Measurements from ENCODE around the gene FMO2. TPM values are rescaled to one million over a fixed set of nuclear protein-coding genes. Genes with fewer than 3 reads are reported as not detected.

FMO2 gene
- polyA plus RNA-seq, 3 donors, result not detected

GRCh38 chr1:171177261-171177660 is 7.8 kb upstream of the FMO2 start:
- Mint-ChIP-seq H3K9me3 (peaks cover 0 to 4% (median 0%) of the 10 kb centered on the region in 7 donors), H3K4me3 (no peak overlapping the region), H3K4me1 (no peaks in the 10 kb centered on the region), H3K27ac (no peak overlapping the region), H3K27me3 (ENCODE audit: low read depth in 3 of 3) (peaks cover 2 to 5% (median 3%) of the 10 kb centered on the region in 3 donors), H3K36me3 (no peaks in the 10 kb centered on the region)
- Histone ChIP-seq H3K9ac (ENCODE audit: insufficient read depth, low read length, poor library complexity, severe bottlenecking) (no peak overlapping the region), H2AFZ (ENCODE audit: insufficient read depth, low read depth, low read length, poor library complexity, severe bottlenecking) (no peak overlapping the region), H3K4me1 (ENCODE audit: control insufficient read depth in 1 of 2, insufficient read depth in 2 of 2, low read length in 2 of 2) (no peaks in the 10 kb centered on the region), H3K27me3 (ENCODE audit: control insufficient read depth in 2 of 2, insufficient read depth in 2 of 2, low read length in 2 of 2) (no peaks in the 10 kb centered on the region), H3K27ac (ENCODE audit: low read depth in 1 of 2, low read length in 2 of 2) (no peak overlapping the region), H3K9me3 (replicated peaks in 1 of 2; ENCODE audit: control insufficient read depth in 1 of 2, insufficient read depth in 1 of 2, low read length in 2 of 2) (no peaks in the 10 kb centered on the region), H3K79me2 (ENCODE audit: insufficient read depth, low read length) (no peaks in the 10 kb centered on the region), H3K4me3 (replicated peaks in 1 of 3; ENCODE audit: low read depth in 2 of 3, low read length in 3 of 3) (no peak overlapping the region), H3K36me3 (replicated peaks in 1 of 2; ENCODE audit: control insufficient read depth in 1 of 2, insufficient read depth in 2 of 2, low read length in 2 of 2) (no peaks in the 10 kb centered on the region), H3K4me2 (replicated peaks; ENCODE audit: extremely low read depth, low read length, poor library complexity, severe bottlenecking) (no peak overlapping the region), H4K20me1 (ENCODE audit: insufficient read depth, low read length) (no peaks in the 10 kb centered on the region)
- no peak for DNase-seq
- intact Hi-C loops (cut with micrococcal nuclease), result no loop called here
- WGBS (ENCODE audit: insufficient coverage), result 90% methylated on average over 3 of the region's 4 CpGs
- TF ChIP-seq, protein P1, sequence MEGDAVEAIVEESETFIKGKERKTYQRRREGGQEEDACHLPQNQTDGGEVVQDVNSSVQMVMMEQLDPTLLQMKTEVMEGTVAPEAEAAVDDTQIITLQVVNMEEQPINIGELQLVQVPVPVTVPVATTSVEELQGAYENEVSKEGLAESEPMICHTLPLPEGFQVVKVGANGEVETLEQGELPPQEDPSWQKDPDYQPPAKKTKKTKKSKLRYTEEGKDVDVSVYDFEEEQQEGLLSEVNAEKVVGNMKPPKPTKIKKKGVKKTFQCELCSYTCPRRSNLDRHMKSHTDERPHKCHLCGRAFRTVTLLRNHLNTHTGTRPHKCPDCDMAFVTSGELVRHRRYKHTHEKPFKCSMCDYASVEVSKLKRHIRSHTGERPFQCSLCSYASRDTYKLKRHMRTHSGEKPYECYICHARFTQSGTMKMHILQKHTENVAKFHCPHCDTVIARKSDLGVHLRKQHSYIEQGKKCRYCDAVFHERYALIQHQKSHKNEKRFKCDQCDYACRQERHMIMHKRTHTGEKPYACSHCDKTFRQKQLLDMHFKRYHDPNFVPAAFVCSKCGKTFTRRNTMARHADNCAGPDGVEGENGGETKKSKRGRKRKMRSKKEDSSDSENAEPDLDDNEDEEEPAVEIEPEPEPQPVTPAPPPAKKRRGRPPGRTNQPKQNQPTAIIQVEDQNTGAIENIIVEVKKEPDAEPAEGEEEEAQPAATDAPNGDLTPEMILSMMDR (IDR thresholded peaks at IDR 0.05), result no peak

- no peak overlapping the region for H3K4me2 ChIP-seq (replicated peaks; ENCODE audit: extremely low read depth, low read length, poor library complexity, severe bottlenecking)
- Mint-ChIP-seq H3K27me3 (ENCODE audit: low read depth in 3 of 3) (peaks cover 5 to 11% (median 5%) of the 10 kb centered on the region in 3 donors), H3K4me1 (no peaks in the 10 kb centered on the region), H3K4me3 (no peak overlapping the region), H3K27ac (no peak overlapping the region), H3K9me3 (peaks cover 0 to 1% (median 0%) of the 10 kb centered on the region in 7 donors), H3K36me3 (no peaks in the 10 kb centered on the region)
- H3K4me1 ChIP-seq (ENCODE audit: control insufficient read depth in 1 of 2, insufficient read depth in 2 of 2, low read length in 2 of 2), result no peaks in the 10 kb centered on the region
- H3K27ac ChIP-seq (ENCODE audit: low read depth in 1 of 2, low read length in 2 of 2), result no peak overlapping the region
- no peak overlapping the region for H2AFZ ChIP-seq (ENCODE audit: insufficient read depth, low read depth, low read length, poor library complexity, severe bottlenecking)
- H4K20me1 ChIP-seq (ENCODE audit: insufficient read depth, low read length), result no peaks in the 10 kb centered on the region
- H3K9ac ChIP-seq (ENCODE audit: insufficient read depth, low read length, poor library complexity, severe bottlenecking), result no peak overlapping the region
- intact Hi-C loops (cut with micrococcal nuclease), result no loop called here
- DNase-seq, result no peak
- WGBS (ENCODE audit: insufficient coverage), result no CpG with 5 or more reads among the region's 5 CpGs
- H3K36me3 ChIP-seq (replicated peaks in 1 of 2; ENCODE audit: control insufficient read depth in 1 of 2, insufficient read depth in 2 of 2, low read length in 2 of 2), result no peaks in the 10 kb centered on the region
- no peaks in the 10 kb centered on the region for H3K9me3 ChIP-seq (replicated peaks in 1 of 2; ENCODE audit: control insufficient read depth in 1 of 2, insufficient read depth in 1 of 2, low read length in 2 of 2)
- H3K27me3 ChIP-seq (ENCODE audit: control insufficient read depth in 2 of 2, insufficient read depth in 2 of 2, low read length in 2 of 2), result peaks cover 0 to 2% of the 10 kb centered on the region in 2 donors
- TF ChIP-seq, protein P1 (IDR thresholded peaks at IDR 0.05), result no peak
- no peak overlapping the region for H3K4me3 ChIP-seq (replicated peaks in 1 of 3; ENCODE audit: low read depth in 2 of 3, low read length in 3 of 3)
- H3K79me2 ChIP-seq (ENCODE audit: insufficient read depth, low read length), result no peaks in the 10 kb centered on the region
Measured at GRCh38 chr1:171179318-171180227, 5.5 kb upstream of the FMO2 start.
